ENCODE results near the gene HS6ST2.

HS6ST2 gene

DNA sequence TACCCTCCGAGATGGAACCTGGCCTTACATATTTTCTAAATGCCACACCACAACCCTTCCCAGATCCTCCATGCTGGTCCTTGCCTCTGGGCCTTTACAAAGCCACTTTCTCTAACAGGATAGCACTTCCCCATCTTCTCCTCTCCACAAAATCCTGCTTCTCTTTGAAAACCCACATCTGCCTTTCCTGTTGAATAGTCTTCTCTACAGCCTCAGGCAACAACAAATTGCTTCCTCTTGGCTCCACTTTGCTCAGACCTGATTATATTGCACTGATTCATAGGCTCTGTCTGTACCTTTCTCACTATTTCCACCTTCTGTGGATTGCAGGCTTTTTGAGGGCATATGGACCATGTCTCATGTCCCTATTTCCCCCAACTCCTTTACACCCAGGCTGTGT is 265.9 kb downstream of the HS6ST2 start:
- TF ChIP-seq, protein P1, sequence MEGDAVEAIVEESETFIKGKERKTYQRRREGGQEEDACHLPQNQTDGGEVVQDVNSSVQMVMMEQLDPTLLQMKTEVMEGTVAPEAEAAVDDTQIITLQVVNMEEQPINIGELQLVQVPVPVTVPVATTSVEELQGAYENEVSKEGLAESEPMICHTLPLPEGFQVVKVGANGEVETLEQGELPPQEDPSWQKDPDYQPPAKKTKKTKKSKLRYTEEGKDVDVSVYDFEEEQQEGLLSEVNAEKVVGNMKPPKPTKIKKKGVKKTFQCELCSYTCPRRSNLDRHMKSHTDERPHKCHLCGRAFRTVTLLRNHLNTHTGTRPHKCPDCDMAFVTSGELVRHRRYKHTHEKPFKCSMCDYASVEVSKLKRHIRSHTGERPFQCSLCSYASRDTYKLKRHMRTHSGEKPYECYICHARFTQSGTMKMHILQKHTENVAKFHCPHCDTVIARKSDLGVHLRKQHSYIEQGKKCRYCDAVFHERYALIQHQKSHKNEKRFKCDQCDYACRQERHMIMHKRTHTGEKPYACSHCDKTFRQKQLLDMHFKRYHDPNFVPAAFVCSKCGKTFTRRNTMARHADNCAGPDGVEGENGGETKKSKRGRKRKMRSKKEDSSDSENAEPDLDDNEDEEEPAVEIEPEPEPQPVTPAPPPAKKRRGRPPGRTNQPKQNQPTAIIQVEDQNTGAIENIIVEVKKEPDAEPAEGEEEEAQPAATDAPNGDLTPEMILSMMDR (IDR thresholded peaks at IDR 0.05; ENCODE audit: low read depth, low read length): no peak
- H3K36me3 ChIP-seq: no peaks in the 10 kb centered on the region
- DNase-seq: no peak
- H3K27ac ChIP-seq: no peak overlapping the region
- no peaks in the 10 kb centered on the region for H3K9me3 ChIP-seq (ENCODE audit: severe bottlenecking)
- H3K4me3 ChIP-seq (ENCODE audit: low read depth, low read length): no peak overlapping the region
- H3K27me3 ChIP-seq (ENCODE audit: insufficient read depth, low read depth, severe bottlenecking): peaks cover 74% of the 10 kb centered on the region

DNA sequence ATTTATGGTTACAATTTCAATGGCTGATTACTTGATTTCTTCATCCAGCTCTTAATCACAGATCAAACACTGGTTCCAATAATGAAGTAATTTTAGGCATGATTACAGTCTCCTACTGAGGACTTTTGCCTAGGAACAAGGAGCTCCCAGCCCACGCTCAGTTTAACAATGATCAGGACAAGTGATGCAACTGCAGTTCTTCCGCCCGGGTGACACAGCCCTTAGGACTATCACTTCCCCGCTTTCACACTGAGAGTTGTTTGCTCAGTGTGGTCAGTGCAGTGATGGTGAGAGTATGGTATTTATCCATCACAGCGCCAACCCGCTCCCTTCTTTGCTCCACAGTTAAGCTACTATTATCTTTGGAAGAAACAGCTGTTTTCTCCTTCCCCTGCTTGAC is 266.4 kb downstream of the HS6ST2 start:
- Histone ChIP-seq H3K4me3 (ENCODE audit: low read depth, low read length) (no peak overlapping the region), H3K9me3 (ENCODE audit: severe bottlenecking) (no peaks in the 10 kb centered on the region), H3K36me3 (no peaks in the 10 kb centered on the region), H3K27me3 (ENCODE audit: insufficient read depth, low read depth, severe bottlenecking) (peaks cover 74% of the 10 kb centered on the region), H3K27ac (no peak overlapping the region)
- no peak for DNase-seq
- TF ChIP-seq, protein P1 (IDR thresholded peaks at IDR 0.05; ENCODE audit: low read depth, low read length): no peak

DNA sequence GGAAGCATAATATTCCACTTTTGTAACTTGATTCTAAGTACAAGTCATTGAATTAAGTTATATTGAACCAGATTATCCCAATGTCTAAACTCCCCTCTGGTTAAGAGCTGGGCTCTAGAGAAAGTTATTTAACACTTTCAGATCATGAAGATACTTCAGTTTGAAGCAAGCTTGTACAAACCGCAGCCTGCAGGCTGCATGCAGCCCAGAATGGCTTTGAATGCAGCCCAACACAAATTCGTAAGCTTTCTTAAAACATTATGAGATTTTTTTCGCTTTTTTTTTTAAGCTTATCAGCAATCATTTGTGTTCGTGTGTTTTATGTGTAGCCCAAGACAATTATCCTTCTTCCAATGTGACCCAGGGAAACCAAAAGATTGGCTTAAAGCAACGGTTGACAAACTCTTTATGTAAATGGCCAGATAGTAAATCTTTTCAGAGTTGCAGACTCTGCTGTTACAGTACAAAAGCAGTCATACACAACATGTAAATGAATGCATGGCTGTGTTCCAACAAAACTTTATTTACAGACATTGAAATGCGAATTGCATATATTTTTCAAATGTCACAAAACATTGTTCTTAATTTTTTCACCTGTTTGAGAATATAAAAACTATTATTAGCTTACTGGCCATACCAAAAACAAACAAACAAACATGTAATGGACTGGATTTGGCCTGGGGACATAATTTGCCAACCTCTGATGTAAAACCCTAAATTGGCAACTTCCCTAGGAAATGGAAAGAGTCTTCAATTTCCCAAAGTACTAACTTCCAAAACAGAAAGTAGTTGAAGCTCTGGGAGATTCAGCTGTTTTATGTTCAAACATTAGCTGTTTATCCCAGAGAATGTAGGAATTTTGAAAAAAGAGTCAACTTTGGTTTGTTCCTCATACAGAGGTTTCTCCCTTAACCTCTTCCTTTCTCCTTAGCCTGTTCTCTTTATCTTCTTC is 268.5 kb downstream of the HS6ST2 start:
- H3K9me3 ChIP-seq (ENCODE audit: severe bottlenecking): no peaks in the 10 kb centered on the region
- TF ChIP-seq, protein P1 (IDR thresholded peaks at IDR 0.05; ENCODE audit: low read depth, low read length): no peak
- H3K27me3 ChIP-seq (ENCODE audit: insufficient read depth, low read depth, severe bottlenecking): peaks cover 76% of the 10 kb centered on the region
- H3K36me3 ChIP-seq: no peaks in the 10 kb centered on the region
- H3K27ac ChIP-seq: no peak overlapping the region
- H3K4me3 ChIP-seq (ENCODE audit: low read depth, low read length): no peak overlapping the region
- no peak for DNase-seq

DNA sequence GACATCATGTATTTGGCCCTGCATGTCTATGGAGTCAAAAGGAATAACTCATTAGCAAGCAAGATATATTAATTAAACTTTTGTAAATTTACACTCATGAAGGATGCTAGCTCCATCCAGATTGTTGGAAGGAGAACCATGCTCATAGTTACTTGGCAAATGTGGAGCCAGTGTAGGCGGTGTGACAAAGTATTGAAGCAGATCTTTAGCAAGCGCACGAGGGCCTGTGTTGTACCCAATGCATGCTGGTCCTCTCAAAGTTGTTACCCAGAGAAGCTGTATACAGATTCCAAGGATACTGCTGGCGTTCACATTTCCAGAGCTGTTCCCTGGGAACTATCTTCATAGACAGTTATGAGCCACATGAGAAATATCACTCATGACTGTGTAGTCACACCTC is 273.2 kb downstream of the HS6ST2 start:
- TF ChIP-seq, protein P1 (IDR thresholded peaks at IDR 0.05; ENCODE audit: low read depth, low read length): no peak
- Histone ChIP-seq H3K27ac (no peak overlapping the region), H3K36me3 (no peaks in the 10 kb centered on the region), H3K9me3 (ENCODE audit: severe bottlenecking) (no peaks in the 10 kb centered on the region), H3K27me3 (ENCODE audit: insufficient read depth, low read depth, severe bottlenecking) (peaks cover 74% of the 10 kb centered on the region), H3K4me3 (ENCODE audit: low read depth, low read length) (no peak overlapping the region)
- DNase-seq: no peak

DNA sequence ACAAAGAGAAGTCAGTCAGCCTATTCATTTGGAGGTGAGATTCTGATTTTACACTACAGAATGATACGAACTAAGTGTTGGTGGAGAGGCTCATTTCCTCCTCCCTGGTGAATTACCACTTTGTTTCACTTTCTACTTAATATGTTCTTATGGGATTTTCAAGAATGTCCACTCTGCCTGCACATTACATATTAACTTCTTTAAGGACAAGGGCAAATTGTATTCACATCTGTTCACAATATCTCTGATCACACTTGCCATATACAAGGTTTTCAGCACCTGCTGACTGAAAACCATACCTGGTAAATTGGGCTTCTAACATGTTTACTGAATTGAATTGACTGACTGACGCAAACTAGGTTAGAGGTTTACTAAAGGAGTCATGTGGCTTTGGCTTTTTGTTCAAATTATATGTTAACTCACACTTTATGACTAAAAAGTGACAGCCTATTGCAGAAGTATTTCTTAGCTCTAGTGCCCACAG is 281.2 kb downstream of the HS6ST2 start:
- peaks cover 67% of the 10 kb centered on the region for H3K27me3 ChIP-seq (ENCODE audit: insufficient read depth, low read depth, severe bottlenecking)
- no peak overlapping the region for H3K4me3 ChIP-seq (ENCODE audit: low read depth, low read length)
- DNase-seq: no peak
- H3K36me3 ChIP-seq: no peaks in the 10 kb centered on the region
- no peaks in the 10 kb centered on the region for H3K9me3 ChIP-seq (ENCODE audit: severe bottlenecking)
- TF ChIP-seq, protein P1 (IDR thresholded peaks at IDR 0.05; ENCODE audit: low read depth, low read length): no peak
- H3K27ac ChIP-seq: no peak overlapping the region
